ENCODE results near the gene OVCH1. TPM values are rescaled to one million over a fixed set of nuclear protein-coding genes. Genes with fewer than 3 reads are reported as not detected.
"Not testable (repeated sequence)": the region's sequence is repeated elsewhere in the genome, so short reads cannot be mapped to it uniquely, and the experiment has no call there.

Gene OVCH1
- total RNA-seq, 4 donors from 2014 or later = 0.17 to 0.78 TPM; not detected in 2

- Histone ChIP-seq H3K9me3 (no peaks in the 10 kb centered on the region), H3K36me3 (no peaks in the 10 kb centered on the region), H3K27me3 (no peaks in the 10 kb centered on the region), H3K4me1 (no peaks in the 10 kb centered on the region), H3K27ac (replicated peaks in 1 of 4) (no peak overlapping the region), H3K4me3 (no peak overlapping the region)
- TF ChIP-seq EP300 (IDR thresholded peaks at IDR 0.05) (no peak), POLR2AphosphoS5 (IDR thresholded peaks at IDR 0.05) (no peak), CTCF (IDR thresholded peaks at IDR 0.05) (no peak), POLR2A (IDR thresholded peaks at IDR 0.05; ENCODE audit: low read depth) (no peak)
- intact Hi-C loops (cut with DNase I) = no loop called here
- no peak for DNase-seq (ENCODE audit: extremely low spot score)
Observed at GRCh38 chr12:29402437-29402836, 95.0 kb downstream of the OVCH1 start.

DNA sequence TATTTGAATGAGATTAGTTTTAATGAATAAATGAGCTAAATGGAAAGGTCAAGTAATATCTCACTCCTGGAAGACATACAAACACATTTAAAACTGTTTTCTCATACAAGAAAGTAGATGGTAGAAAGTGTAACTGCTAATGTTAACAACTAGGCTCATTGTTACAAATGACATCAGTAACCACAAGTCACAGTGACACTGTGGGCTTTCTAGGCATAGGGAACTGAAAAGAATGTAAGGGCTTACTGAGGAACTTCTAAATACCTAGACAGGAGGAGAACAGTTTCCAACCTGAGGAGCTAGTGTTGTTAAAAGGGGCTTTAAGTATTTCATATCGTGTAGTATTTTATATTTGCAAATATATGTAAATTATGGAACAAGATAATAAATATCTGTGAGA lies 99.0 kb downstream of the OVCH1 start:
- Histone ChIP-seq H3K27ac (replicated peaks in 1 of 4) (no peak overlapping the region), H3K27me3 (no peaks in the 10 kb centered on the region), H3K4me3 (no peak overlapping the region), H3K9me3 (no peaks in the 10 kb centered on the region), H3K4me1 (no peaks in the 10 kb centered on the region), H3K36me3 (no peaks in the 10 kb centered on the region)
- intact Hi-C loops (cut with DNase I) = no loop called here
- WGBS = 86% methylated on average over 1 of the region's 1 CpG
- no peak for DNase-seq (ENCODE audit: extremely low spot score)
- TF ChIP-seq EP300 (IDR thresholded peaks at IDR 0.05) = no peak
- TF ChIP-seq POLR2A (IDR thresholded peaks at IDR 0.05; ENCODE audit: low read depth) = no peak
- no peak for TF ChIP-seq CTCF (IDR thresholded peaks at IDR 0.05)
- no peak for TF ChIP-seq POLR2AphosphoS5 (IDR thresholded peaks at IDR 0.05)

GRCh38 chr12:29396774-29397173 lies 100.7 kb downstream of the OVCH1 start:
- no peak for DNase-seq (ENCODE audit: extremely low spot score)
- H3K27ac ChIP-seq (replicated peaks in 1 of 4) = no peak overlapping the region
- WGBS = 75% methylated on average over 3 of the region's 3 CpGs

DNA sequence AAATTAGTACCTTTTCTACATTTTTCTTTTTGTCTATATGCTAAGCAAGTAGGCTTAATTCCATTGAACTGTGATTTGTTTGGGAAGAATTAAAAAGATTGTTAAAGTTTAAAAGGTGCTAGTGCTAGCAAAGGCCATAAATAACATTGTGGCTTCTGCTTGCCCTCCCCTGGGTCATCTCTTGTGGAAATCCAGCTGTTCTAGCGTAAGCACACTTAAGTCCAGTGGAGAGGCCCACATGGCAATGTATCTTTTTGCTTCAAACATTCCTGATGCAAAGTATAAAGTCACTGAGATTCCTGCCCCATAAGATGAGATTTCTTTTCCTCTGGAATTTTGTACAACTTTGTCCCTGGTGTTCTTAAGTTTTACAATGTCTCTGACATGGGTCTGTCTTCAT lies 102.1 kb downstream of the OVCH1 start:
- Histone ChIP-seq H3K27me3 (no peaks in the 10 kb centered on the region), H3K4me3 (no peak overlapping the region), H3K27ac (replicated peaks in 1 of 4) (no peak overlapping the region), H3K4me1 (no peaks in the 10 kb centered on the region), H3K9me3 (no peaks in the 10 kb centered on the region), H3K36me3 (no peaks in the 10 kb centered on the region)
- no peak for DNase-seq (ENCODE audit: extremely low spot score)
- 77% methylated on average over 1 of the region's 1 CpG for WGBS
- intact Hi-C loops (cut with DNase I) = no loop called here
- TF ChIP-seq POLR2AphosphoS5 (IDR thresholded peaks at IDR 0.05) = no peak
- TF ChIP-seq POLR2A (IDR thresholded peaks at IDR 0.05; ENCODE audit: low read depth) = no peak
- TF ChIP-seq CTCF (IDR thresholded peaks at IDR 0.05) = no peak
- no peak for TF ChIP-seq EP300 (IDR thresholded peaks at IDR 0.05)

More at GRCh38 chr12:29396774-29397173, 100.7 kb downstream of the OVCH1 start:
- TF ChIP-seq POLR2AphosphoS5 (IDR thresholded peaks at IDR 0.05) (no peak), POLR2A (IDR thresholded peaks at IDR 0.05; ENCODE audit: low read depth) (no peak), EP300 (IDR thresholded peaks at IDR 0.05) (no peak), CTCF (IDR thresholded peaks at IDR 0.05) (no peak)
- intact Hi-C loops (cut with DNase I) = no loop called here
- Histone ChIP-seq H3K4me3 (no peak overlapping the region), H3K4me1 (no peaks in the 10 kb centered on the region), H3K9me3 (no peaks in the 10 kb centered on the region), H3K27me3 (no peaks in the 10 kb centered on the region), H3K36me3 (no peaks in the 10 kb centered on the region)

- H3K27ac ChIP-seq (replicated peaks in 1 of 4); H3K4me3 ChIP-seq; H3K4me1 ChIP-seq; intact Hi-C loops (cut with DNase I); DNase-seq (ENCODE audit: extremely low spot score); H3K27me3 ChIP-seq; H3K36me3 ChIP-seq; H3K9me3 ChIP-seq: not testable (repeated sequence)
- 27% methylated on average over 3 of the region's 3 CpGs for WGBS
Observed at GRCh38 chr12:29390419-29390818, 107.1 kb downstream of the OVCH1 start.
